Measurements from ENCODE around the gene CRABP2. TPM values are rescaled to one million over a fixed set of nuclear protein-coding genes. Genes with fewer than 3 reads are reported as not detected.

Gene CRABP2
- total and polyA plus RNA-seq, 10 of the 15 experiments (the other 5 are each of a cell fraction or from before 2014, with no cell fraction given) = 0.21 to 1.3 (median 0.41) TPM

- no peak for TF ChIP-seq CREB1 (IDR thresholded peaks at IDR 0.05; ENCODE audit: low read depth)
- no peak for TF ChIP-seq SREBF2 (IDR thresholded peaks at IDR 0.05; ENCODE audit: low read length)
- TF ChIP-seq BHLHE40 (IDR thresholded peaks at IDR 0.05; ENCODE audit: borderline replicate concordance in 1 of 2, low read depth in 2 of 2, low read length in 1 of 2) = peak; percentile 64 to 90; a peak in 3 of 4 replicates
- peak in 1 of 2 experiments; percentile 46; a peak in 1 of 4 replicates for TF ChIP-seq IKZF2 (IDR thresholded peaks at IDR 0.05)
- no peak for TF ChIP-seq ETV6 (conservative IDR thresholded peaks at IDR 0.05 in 1 of 2, IDR thresholded peaks at IDR 0.05 in 1 of 2; ENCODE audit: borderline replicate concordance in 1 of 2, low read depth in 1 of 2)
- TF ChIP-seq RFX5 (IDR thresholded peaks at IDR 0.05; ENCODE audit: low read depth, low read length) = no peak
- TF ChIP-seq PAX5 (IDR thresholded peaks at IDR 0.05; ENCODE audit: borderline replicate concordance, low read depth, low read length) = peak; percentile 15; the same call in 1 of the 2 replicates
- no peak for TF ChIP-seq SREBF1 (IDR thresholded peaks at IDR 0.05; ENCODE audit: low read length)
- TF ChIP-seq PAX8 (IDR thresholded peaks at IDR 0.05) = peak; percentile 95; the same call in 1 of the 2 replicates
- TF ChIP-seq BCL11A (IDR thresholded peaks at IDR 0.05; ENCODE audit: low read depth, low read length) = 0 out of 2 replicates have a peak, but pooled peaks have one; percentile 21
- TF ChIP-seq JUND (IDR thresholded peaks at IDR 0.05; ENCODE audit: low read depth, low read length) = peak; percentile 58; the same call in 1 of the 2 replicates
- peak; percentile 81 for TF ChIP-seq RAD21 (IDR thresholded peaks at IDR 0.05; ENCODE audit: insufficient read depth, low read depth, low read length)
- peak; percentile 64; the same call in 1 of the 2 replicates for TF ChIP-seq CREM (IDR thresholded peaks at IDR 0.05; ENCODE audit: low read depth)
Observed at GRCh38 chr1:156659988-156660751, 45.2 kb downstream of the CRABP2 start (continued).

All from GM12878 (cell line).